HFFc6 (cell line): ENCODE results near the gene PRMT2. TPM values are rescaled to one million over a fixed set of nuclear protein-coding genes. Genes with fewer than 3 reads are reported as not detected.

Source experiments
- DNase-seq: peaks from one replicate; pipeline ENCODE4 v3.0.0-alpha.2; 2018
- H3K27ac Mint-ChIP-seq: 2 replicates; pipeline ENCODE4 v1.8.0; 2020; ENCODE audit warnings: mild to moderate bottlenecking, mixed read lengths
- H3K27me3 Mint-ChIP-seq: 2 replicates; pipeline ENCODE4 v1.8.0; 2021; ENCODE audit warnings: mild to moderate bottlenecking, moderate library complexity, mixed read lengths; ENCODE audit not compliant: insufficient read depth
- H3K36me3 Mint-ChIP-seq: 2 replicates; pipeline ENCODE4 v1.8.0; 2021; ENCODE audit warnings: low read depth, mixed read lengths
- H3K4me1 Mint-ChIP-seq: 2 replicates; pipeline ENCODE4 v1.8.0; 2020; ENCODE audit warnings: low read depth, mixed read lengths
- H3K4me3 Mint-ChIP-seq: 2 replicates; pipeline ENCODE4 v1.8.0; 2020; ENCODE audit warnings: mild to moderate bottlenecking, moderate library complexity, mixed read lengths
- H3K9me3 Mint-ChIP-seq: 2 replicates; pipeline ENCODE4 v1.8.0; 2020; ENCODE audit warnings: mild to moderate bottlenecking, mixed read lengths
- total RNA-seq, 6 experiments: library from RNA; stranded (reverse); fragmentation: NEBNext Ultra II Directional; extraction: Animal tissue kit (Norgen Biotek cat#: 25700); gene quantifications; 2 replicates in 1 of 6; 3 replicates in 5 of 6; pipeline ENCODE4 v1.2.3, GENCODE V29; 2021
- TF ChIP-seq, protein P1 (sequence below): fragments of 200-600 bp; sonication (generic); IDR thresholded peaks from 2 replicates; pipeline ENCODE4 v1.5.0; 2021; ENCODE audit warnings: antibody characterized with exemption, mild to moderate bottlenecking

The PRMT2 gene
- total RNA-seq, 6 experiments from 2014 or later, result 98.9 to 111 (median 105) TPM

DNA sequence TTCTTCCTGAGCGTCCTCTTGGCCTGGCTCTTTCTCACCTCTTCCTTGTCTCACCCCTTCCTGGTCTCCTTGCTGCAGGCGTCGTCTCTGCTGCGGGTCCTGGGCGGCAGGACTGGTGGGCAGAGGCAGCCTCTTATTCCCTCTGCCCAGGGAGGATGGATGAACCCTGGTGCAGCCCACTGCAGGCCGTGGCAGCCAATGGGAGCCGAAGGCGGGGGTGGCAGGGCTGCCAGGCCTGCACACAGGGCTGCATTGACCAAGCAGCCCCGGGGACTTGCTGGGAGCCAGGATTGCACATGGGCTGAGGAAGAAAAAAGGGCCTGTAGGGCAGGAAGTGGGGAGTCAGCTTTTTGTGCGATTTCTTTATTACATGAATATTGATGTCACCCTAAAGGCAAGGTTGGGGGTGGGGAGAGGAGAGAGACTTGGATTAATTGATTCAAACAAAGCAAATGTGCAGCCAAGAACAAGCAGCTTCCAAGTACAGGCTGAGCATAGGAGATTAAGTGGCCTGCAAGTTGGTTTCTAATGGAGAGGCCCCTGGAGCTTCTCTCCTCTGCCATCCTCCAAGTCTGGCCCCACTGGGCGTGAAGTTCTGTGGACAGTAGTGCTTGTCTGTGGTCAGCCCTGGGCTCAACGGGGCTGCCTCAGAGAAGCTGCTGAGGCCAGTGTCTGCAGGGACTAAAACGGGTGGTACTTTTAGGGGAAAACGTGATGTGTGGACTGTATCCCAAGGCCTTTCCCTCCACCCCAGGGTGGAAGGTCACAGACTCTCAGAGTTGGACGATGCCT is 30.3 kb upstream of the PRMT2 start, which contains the start of gene S100B:
S100B (minus strand) TSS at position 108 of the 792 bp plus-strand sequence. CDS start 2,667 bp downstream, outside the sequence.
- H3K27ac Mint-ChIP-seq, result no peak within 1 kb of the TSS
- H3K4me1 Mint-ChIP-seq, result 0 out of 2 replicates have a peak, but pooled peaks cover 7% of the 10 kb centered on the region
- no peak within 1 kb of the TSS for H3K4me3 Mint-ChIP-seq
- H3K36me3 Mint-ChIP-seq, result no peaks in the 10 kb centered on the region
- no peak for DNase-seq
- TF ChIP-seq, protein P1, sequence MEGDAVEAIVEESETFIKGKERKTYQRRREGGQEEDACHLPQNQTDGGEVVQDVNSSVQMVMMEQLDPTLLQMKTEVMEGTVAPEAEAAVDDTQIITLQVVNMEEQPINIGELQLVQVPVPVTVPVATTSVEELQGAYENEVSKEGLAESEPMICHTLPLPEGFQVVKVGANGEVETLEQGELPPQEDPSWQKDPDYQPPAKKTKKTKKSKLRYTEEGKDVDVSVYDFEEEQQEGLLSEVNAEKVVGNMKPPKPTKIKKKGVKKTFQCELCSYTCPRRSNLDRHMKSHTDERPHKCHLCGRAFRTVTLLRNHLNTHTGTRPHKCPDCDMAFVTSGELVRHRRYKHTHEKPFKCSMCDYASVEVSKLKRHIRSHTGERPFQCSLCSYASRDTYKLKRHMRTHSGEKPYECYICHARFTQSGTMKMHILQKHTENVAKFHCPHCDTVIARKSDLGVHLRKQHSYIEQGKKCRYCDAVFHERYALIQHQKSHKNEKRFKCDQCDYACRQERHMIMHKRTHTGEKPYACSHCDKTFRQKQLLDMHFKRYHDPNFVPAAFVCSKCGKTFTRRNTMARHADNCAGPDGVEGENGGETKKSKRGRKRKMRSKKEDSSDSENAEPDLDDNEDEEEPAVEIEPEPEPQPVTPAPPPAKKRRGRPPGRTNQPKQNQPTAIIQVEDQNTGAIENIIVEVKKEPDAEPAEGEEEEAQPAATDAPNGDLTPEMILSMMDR, result no peak
- H3K27me3 Mint-ChIP-seq, result peaks cover 30% of the 10 kb centered on the region
- H3K9me3 Mint-ChIP-seq, result no peaks in the 10 kb centered on the region

DNA sequence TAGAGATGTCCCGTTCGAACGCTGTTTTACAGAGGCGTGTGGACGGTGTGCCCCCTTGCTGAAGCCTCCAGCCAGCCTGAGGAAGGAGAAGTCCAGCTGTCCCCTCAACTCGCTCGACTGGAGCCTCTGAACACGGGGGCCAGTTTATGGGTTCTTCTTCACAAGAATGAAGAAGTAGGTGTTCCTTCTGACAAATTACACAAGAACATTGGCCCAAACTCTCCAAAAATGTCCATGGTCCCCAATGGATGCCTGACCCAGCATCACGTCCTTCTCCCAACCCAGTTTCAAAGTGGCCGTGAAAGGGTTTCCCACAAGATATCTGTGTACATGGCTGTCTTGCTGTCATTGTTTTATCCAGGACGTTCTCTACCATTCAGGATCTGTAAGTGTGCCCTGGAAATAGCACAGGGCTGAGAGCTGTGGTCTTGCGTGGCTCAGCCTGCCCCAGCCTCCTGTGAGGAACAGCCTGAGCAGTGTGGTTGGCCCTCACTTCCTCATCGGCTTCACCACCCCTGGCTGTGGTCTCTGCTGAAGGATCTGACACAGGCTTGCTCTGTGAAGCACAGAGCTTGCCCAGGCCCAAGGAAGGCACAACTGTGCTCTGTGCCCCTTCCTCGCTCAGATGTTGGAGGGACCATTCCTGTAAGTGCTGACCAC is 29.6 kb upstream of the PRMT2 start:
- Mint-ChIP-seq H3K9me3 (peaks cover 4% of the 10 kb centered on the region), H3K27me3 (peaks cover 30% of the 10 kb centered on the region), H3K36me3 (no peaks in the 10 kb centered on the region), H3K27ac (no peak overlapping the region), H3K4me3 (no peak overlapping the region), H3K4me1 (0 out of 2 replicates have a peak, but pooled peaks cover 12% of the 10 kb centered on the region)
- TF ChIP-seq, protein P1, result no peak
- no peak for DNase-seq

DNA sequence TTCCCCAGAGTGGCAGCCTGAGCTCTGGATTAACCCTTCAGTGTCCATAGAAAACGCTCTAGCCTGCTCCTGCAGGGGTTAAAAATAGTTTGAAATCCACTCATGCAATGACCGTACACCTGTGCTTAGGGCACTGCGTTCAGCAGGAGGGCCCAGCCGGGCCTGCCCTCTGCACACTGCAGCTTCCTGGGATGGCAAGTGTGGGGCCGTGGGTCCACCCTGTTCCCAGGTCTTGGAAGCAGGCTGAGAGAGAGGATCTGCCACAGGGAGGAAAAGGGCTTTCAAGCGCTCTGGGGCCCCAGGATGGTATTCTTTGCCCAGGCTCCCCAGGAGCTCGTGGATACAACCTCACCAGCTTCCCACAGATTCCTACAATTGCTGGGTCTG is 29.1 kb upstream of the PRMT2 start:
- Mint-ChIP-seq H3K27me3 (peaks cover 30% of the 10 kb centered on the region), H3K27ac (no peak overlapping the region), H3K4me1 (0 out of 2 replicates have a peak, but pooled peaks cover 12% of the 10 kb centered on the region), H3K4me3 (no peak overlapping the region), H3K36me3 (no peaks in the 10 kb centered on the region), H3K9me3 (peaks cover 5% of the 10 kb centered on the region)
- no peak for DNase-seq
- TF ChIP-seq, protein P1, result no peak

DNA sequence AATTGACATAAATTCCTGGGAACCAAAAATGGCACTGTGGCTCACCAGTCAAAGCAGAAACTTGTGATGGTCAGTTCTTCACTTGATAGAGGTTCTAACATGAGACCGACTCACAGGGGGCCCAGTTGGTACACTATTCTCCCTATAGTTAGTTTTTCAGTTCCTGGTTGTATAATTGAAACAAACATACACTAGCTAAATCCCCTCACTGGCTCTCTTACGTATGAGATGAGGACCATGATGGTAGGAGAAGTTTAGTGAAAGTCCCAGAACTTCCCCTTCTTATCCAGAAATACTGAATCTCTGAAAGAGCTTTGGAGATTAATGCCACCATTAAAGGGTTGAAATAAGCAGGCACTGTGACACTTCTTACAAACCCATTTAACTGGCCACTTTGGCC is 27.8 kb upstream of the PRMT2 start:
- Mint-ChIP-seq H3K36me3 (no peaks in the 10 kb centered on the region), H3K27me3 (peaks cover 30% of the 10 kb centered on the region), H3K4me3 (no peak overlapping the region), H3K4me1 (0 out of 2 replicates have a peak, but pooled peaks cover 12% of the 10 kb centered on the region), H3K27ac (no peak overlapping the region), H3K9me3 (peaks cover 5% of the 10 kb centered on the region)
- TF ChIP-seq, protein P1, result no peak
- no peak for DNase-seq

DNA sequence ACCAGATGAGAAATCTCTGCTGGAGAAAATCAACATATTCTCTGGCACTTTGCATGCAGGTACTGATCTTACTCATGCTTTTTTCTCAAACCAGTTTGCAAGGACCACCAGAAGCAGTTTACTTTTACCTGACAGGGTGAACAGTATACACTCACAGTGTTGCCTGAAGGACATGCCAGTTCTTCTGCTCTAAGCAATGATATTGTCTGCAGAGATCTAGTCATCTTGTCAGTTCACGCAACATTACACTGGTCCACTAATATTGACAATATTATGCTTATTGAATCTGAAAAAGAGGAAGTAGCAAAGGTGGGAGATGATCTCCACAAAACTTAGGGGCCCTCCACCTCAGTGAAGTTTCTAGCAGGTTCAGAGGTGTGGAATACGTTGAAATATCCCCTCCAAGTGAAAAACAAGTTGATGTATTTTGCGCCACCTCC is 26.8 kb upstream of the PRMT2 start:
- H3K4me3 Mint-ChIP-seq, result no peak overlapping the region
- no peaks in the 10 kb centered on the region for H3K36me3 Mint-ChIP-seq
- TF ChIP-seq, protein P1, result no peak

More for the DNA sequence above, 26.8 kb upstream of the PRMT2 start:
- H3K4me1 Mint-ChIP-seq, result 0 out of 2 replicates have a peak, but pooled peaks cover 12% of the 10 kb centered on the region
- peaks cover 5% of the 10 kb centered on the region for H3K9me3 Mint-ChIP-seq
- no peak for DNase-seq
- H3K27me3 Mint-ChIP-seq, result peaks cover 30% of the 10 kb centered on the region
- no peak overlapping the region for H3K27ac Mint-ChIP-seq
